UCSD-AML1 (cell line): ENCODE data around the gene SDK1.

Source experiments
- DNase-seq: peaks from one replicate; lab custom pipeline; 2025; ENCODE audit not compliant: unreplicated experiment; lab: John Stamatoyannopoulos, UW

SDK1 gene

GRCh38 chr7:3399858-3400257 lies 98.8 kb downstream of the SDK1 start:
- DNase-seq = peak; percentile 7

- no peak for DNase-seq
Measured at GRCh38 chr7:3404501-3404900, 103.4 kb downstream of the SDK1 start.

DNA sequence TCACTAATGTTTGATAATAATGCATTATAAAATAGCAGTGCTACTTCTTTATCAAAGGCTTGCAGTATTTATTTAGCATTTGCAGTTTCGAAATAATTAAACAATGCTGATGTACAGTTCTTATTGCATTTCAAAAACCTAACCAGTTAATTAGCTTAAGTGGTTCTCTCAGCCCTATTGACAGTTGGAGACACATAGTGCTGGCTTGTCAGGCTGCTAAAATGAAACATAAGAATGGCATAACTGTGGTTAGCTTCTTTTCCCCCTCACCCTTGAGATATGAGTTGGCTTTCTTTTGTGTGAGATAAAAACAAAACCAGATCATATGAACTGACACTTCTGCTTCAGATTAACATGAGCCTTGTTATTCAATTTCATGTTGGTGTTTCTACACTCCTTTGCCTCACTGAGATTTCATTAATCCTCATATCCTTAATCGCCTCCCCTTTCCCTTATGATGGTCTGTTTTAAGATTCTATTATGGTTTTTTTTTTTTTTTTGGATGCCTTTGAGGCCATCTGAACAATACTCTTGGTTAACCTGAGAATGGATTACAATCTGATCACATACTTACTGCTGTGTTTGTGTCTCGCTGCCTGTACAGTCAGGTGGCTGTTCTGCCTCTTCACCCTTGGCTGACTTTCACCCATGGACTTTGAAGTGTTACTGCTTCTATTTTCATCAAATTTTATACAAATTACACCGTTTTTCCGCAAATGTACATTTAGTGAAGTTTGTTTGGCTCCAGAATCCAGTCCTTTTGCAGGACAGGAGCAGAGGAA lies 108.0 kb downstream of the SDK1 start:
- no peak for DNase-seq

GRCh38 chr7:3412871-3413270 lies 111.8 kb downstream of the SDK1 start:
- no peak for DNase-seq

GRCh38 chr7:3415861-3416312 lies 114.8 kb downstream of the SDK1 start:
- no peak for DNase-seq

- no peak for DNase-seq
Measured at GRCh38 chr7:3416453-3416852, 115.4 kb downstream of the SDK1 start.

DNA sequence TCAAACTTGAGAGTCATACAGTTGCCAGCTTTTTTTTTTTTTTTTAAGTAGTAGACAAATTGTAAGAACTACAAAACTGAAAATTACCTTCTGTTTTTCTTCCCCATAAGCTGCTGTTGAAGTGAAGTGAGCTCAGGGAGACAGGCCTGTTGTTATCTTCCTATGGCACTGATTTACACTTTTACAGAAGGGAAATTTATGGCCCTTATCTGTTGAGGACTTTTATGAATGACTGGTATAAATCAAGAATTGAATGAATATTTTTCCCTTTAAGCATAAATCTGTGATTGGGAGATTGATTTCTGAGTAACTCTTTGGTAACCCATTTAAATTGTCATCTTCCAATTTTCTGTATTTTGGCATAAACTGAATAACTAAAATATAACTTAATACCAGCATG lies 124.0 kb downstream of the SDK1 start:
- no peak for DNase-seq

DNA sequence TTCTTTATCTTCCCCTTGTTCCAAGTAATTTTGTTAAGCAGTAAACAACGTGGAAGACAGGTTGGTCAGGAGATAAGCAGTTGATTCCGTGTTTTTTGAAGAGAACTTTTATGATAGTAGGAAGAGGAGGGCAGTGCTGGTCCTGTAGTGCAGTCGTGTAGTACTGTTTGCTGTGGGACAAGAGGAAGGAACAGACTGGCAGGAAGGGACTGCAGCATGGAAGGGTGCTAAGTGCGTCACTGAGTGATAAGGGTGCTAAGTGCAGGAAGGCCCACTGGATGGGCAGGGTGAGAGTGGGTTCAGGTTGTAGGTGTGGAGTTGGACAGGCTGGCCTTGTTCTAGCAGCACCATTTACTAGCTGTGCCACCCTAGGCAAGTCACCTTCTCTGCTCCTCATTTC lies 125.0 kb downstream of the SDK1 start:
- no peak for DNase-seq

- DNase-seq = no peak
Measured at GRCh38 chr7:3427957-3428356, 126.9 kb downstream of the SDK1 start.

DNA sequence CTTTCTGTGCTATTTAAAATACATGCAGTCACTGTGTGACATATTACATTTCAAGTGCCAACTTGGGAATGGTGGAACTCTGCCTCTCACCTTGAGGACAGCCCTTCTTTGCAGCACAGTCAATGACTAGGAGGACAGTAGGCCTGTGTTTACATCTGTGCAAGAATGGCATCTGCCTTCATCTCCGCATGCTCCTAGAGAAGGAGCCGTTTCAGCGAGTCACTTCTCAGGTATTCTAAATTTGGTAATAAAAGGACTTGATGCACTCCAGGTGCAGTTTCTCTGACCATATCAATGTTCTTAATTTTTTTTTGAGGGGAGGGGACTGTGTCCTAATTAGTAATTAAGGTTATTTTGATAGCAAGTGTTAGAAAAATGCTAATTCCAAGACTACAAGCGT lies 128.9 kb downstream of the SDK1 start:
- DNase-seq = no peak

GRCh38 chr7:3430588-3430987 lies 129.5 kb downstream of the SDK1 start:
- no peak for DNase-seq

DNA sequence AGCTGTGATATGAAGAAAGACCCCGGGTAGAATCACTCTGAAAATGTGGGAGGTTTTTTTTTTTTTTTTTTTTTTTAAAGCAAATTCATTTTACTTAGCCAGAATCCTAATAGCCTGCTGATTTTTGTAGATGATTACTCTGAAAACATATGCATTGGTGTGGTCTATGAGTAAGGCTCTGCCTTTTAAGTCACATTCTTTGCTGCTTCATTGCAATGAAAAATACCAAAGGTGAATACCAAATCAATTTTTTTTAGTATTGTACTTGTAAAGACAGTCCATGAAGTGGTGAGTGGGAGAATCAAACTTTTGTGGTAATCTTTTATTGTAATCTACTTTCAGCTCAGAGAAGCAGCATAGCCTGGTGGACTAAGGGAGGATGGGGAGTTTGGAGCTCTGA lies 130.3 kb downstream of the SDK1 start:
- DNase-seq = no peak

DNA sequence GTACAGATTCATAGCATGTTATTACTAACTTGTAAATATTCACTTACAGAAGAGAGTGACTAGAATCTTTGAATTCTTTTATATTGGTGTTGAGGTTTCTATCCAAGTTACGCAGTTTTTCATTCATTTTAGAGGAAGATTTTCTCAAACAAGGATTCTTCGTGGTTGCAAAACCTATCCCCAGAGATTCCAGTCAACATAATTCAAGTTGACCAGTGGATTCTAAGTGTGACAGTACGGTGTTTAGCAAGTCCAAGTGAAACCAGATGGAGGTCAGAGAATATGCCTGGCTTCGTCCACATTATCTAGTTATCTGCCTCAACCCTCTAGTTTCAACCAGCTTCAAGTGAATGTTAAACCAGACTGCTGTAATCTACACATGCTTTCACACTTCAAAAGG lies 131.9 kb downstream of the SDK1 start:
- DNase-seq = no peak

GRCh38 chr7:3434611-3435010 lies 133.6 kb downstream of the SDK1 start:
- DNase-seq = no peak

DNA sequence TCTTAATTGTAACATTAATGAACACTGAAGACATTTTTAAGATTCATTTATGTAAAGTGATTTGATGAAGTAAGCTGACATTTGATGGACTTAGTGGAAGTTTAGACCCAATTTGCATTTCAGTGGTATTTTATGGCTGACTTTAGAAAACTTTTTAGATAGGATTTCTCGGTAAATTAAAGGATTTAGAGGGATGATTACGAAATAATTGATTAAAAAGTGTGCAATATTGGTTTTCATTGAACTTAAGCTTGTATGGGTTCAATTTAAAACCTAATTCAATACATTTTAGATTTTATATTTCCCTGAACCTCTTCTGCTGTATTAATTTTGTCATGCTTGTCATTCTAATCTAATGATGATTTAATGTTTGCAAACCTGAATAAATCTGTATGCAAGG lies 135.1 kb downstream of the SDK1 start:
- no peak for DNase-seq

DNA sequence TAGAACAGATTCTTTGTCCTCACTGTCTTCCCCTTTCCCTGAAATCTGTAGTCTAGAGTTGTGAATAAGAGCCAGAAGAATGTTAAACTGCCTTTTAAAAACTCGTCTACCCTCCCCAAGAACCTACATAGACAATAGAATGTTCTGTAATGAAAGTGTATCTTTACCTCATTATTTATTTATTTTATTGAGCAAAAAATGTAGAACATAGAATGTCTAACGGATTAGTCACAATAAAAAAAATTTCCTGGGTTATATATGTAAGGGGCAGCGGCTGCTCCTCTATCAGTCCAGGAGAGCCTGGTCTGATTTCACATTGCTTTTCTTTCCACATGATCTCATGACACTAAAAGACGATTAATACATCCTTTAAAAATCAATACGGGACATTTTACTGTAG lies 135.7 kb downstream of the SDK1 start:
- no peak for DNase-seq

- DNase-seq = no peak
Measured at GRCh38 chr7:3437467-3437866, 136.4 kb downstream of the SDK1 start.

DNA sequence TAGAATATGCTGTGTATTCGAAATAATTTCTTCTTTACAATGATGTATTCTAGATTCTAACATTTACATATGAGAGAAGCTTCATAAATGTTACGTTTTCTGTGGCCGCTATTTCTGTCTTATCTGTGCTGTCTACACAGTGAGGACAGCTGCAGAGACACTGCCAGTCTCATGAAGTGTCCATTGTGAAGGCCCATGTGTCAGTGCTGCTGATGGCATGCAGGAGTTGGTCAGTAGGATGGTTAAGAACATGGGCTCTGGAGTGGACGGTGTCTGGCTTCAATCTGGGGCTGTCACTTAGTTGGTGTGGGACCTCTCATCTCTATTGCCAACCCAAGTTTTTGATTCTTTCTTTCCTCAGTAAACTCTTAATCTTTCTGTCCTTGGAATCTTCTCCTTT lies 137.3 kb downstream of the SDK1 start:
- no peak for DNase-seq

- DNase-seq = no peak
Measured at GRCh38 chr7:3439333-3440030, 138.4 kb downstream of the SDK1 start.

GRCh38 chr7:3440509-3440908 lies 139.5 kb downstream of the SDK1 start:
- DNase-seq = no peak

- no peak for DNase-seq
Measured at GRCh38 chr7:3443716-3444115, 142.7 kb downstream of the SDK1 start.

DNA sequence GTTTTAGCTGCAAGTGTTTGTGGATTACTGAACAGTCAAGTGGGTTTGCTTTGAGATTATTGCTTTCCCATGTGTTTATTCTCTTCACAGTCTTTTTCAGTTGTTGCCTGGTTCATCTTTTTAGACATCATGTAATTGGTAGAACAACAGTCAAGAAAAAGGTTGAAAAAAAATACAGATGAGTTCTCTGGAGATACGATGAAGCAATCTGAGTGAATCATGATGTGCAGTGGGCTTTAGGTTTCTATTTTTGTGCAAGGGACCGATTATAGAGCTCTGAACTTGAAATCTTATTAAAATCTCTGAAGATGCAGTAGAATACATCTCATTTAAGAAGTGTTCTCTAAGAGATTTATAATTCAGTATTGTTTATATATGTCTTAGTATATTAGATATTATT lies 145.7 kb downstream of the SDK1 start:
- no peak for DNase-seq

DNA sequence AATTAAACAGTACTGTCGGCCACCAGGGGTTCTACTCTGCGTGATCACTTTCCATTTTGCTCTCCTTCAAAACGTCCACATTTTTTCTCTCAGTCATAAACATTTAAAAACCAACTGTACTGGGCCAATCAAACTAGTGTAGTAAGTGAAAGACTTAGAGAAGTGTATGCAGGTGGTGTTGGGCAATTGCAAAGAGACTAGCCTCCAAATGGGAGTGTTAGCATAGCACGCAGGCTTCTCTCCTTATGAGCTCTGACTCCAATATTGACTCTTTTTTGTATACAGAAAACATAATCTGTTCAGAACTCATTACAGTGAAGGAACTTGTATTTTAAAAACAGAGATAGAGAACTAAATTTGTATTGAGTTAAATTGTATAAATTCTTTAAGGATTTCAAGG lies 150.6 kb downstream of the SDK1 start:
- no peak for DNase-seq
